Measurements from ENCODE around the gene FOXR1.

DNA sequence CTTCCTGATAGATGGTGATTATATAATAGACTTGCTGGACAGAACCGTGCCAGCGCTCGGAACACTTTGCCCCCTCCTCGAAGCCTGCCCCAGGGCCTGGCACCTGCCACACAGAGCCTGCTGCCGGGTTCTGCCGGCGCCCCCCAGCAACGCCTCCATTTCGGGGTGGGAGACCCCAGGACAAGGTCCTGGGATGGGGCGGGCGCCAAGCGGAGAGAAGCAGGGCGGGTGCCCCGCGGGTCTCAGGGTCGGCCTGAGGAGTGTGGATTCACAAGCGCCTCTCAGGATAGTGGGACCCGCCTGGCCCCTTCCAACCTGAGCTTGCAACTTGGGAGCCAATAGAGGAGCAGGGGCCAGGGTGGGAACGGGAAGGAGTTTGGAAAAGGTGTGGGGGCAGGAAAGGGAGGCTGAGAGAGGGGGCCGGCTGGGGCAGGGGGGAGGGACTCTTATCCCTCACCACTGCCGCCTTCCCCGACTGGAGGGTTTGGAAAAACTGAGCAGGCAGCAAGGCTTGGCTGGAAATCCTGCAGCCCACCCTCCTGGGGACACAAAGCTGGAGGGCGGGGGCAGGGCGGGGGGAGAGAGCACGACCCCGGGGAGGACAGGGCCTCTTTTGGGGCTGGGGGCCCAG is 42.6 kb upstream of the FOXR1 start:
- TF ChIP-seq, protein P1, sequence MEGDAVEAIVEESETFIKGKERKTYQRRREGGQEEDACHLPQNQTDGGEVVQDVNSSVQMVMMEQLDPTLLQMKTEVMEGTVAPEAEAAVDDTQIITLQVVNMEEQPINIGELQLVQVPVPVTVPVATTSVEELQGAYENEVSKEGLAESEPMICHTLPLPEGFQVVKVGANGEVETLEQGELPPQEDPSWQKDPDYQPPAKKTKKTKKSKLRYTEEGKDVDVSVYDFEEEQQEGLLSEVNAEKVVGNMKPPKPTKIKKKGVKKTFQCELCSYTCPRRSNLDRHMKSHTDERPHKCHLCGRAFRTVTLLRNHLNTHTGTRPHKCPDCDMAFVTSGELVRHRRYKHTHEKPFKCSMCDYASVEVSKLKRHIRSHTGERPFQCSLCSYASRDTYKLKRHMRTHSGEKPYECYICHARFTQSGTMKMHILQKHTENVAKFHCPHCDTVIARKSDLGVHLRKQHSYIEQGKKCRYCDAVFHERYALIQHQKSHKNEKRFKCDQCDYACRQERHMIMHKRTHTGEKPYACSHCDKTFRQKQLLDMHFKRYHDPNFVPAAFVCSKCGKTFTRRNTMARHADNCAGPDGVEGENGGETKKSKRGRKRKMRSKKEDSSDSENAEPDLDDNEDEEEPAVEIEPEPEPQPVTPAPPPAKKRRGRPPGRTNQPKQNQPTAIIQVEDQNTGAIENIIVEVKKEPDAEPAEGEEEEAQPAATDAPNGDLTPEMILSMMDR (IDR thresholded peaks at IDR 0.05; ENCODE audit: low read length), result no peak
- TF ChIP-seq EZH2 (IDR thresholded peaks at IDR 0.05; ENCODE audit: borderline replicate concordance, low read length), result no peak
